Stomach smooth muscle (tissue), 2 donors: ENCODE measurements around the gene CHAC2.
A peak's percentile ranks its signal among the peaks of the same experiment; 100 is the strongest.

ENCODE experiments used
- H3K27ac ChIP-seq: one replicate; pipeline ENCODE4 v1.7.0; 2013; ENCODE audit warnings: mild to moderate bottlenecking, low read length, inconsistent platforms
- H3K27me3 ChIP-seq, 2 donors: one replicate each; pipeline ENCODE4 v1.7.0; 2013; ENCODE audit warnings: low read length in 2 of 2; ENCODE audit not compliant: insufficient read depth in 2 of 2, control insufficient read depth in 1 of 2
- H3K36me3 ChIP-seq, 2 donors: one replicate each; pipeline ENCODE4 v1.7.0; 2013; ENCODE audit warnings: low read length in 2 of 2; ENCODE audit not compliant: control insufficient read depth in 2 of 2, insufficient read depth in 2 of 2
- H3K4me1 ChIP-seq: one replicate; pipeline ENCODE4 v1.7.0; 2013; ENCODE audit warnings: low read length; ENCODE audit not compliant: control insufficient read depth, insufficient read depth
- H3K4me3 ChIP-seq, 2 donors: one replicate each; pipeline ENCODE4 v1.7.0; 2013; ENCODE audit warnings: low read length in 2 of 2
- H3K9ac ChIP-seq, 2 donors: one replicate each; pipeline ENCODE4 v1.7.0; 2013; ENCODE audit warnings: low read length in 2 of 2, mild to moderate bottlenecking in 1 of 2
- H3K9me3 ChIP-seq, 2 donors: one replicate each; pipeline ENCODE4 v1.7.0; 2013; ENCODE audit warnings: low read length in 2 of 2; ENCODE audit not compliant: control insufficient read depth in 2 of 2
- donor health status: healthy.
- donor health status: Pancreatic carcinoma.

CHAC2 gene

DNA sequence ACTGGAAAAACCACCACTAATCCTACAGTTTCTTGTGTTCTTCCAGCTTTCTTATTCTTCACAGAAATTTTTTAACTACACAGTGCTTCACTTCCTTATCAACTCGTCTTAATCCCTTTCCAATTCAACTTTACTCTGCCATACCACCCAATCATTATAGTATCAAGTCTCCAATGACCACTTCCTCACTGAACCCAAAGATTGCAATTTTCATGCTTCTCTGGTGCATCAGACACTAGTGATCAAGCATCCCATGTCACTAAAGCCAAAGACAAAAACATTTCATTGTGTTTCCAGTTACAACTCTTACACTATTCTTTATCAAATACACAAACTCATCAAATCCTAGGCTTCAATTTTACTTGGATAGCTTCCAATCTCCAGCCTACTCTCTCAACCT, 9.5 kb downstream of the CHAC2 start:
- H3K4me1 ChIP-seq: peaks cover 3% of the 10 kb centered on the region
- no peak overlapping the region for H3K9ac ChIP-seq
- no peak overlapping the region for H3K4me3 ChIP-seq

DNA sequence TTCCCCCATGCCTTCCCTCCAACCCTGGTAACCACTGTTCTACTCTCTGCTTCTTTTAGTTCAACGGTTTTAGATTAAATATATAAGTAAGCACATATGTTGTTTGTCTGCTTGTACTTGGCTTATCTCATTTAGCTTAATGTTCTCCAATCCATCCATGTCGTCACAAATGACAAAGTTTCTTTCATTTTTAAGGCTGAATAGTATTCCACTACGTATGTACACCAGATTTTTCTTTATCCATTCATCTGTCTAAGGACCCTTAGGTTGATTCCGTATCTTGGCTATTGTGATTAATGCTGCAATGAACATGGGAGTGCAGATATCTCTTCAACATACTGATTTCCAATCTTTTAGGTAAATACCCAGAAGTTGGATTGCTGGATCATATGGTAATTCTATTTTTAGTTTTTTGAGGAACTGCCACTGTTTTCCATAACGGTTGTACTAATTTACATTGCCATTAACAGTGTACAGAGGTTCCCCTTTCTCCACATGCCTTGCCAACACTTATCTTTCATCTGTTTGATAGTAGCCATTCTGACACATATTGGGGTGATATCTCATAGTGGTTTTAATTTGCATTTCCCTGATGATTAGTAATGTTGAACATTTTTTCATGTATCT, 11.0 kb downstream of the CHAC2 start:
- peaks cover 3% of the 10 kb centered on the region for H3K4me1 ChIP-seq
- no peaks in the 10 kb centered on the region for H3K27me3 ChIP-seq
- H3K9me3 ChIP-seq: no peaks in the 10 kb centered on the region
- H3K36me3 ChIP-seq: peaks cover 0 to 4% of the 10 kb centered on the region in 2 donors
- H3K4me3 ChIP-seq: no peak overlapping the region
- no peak overlapping the region for H3K9ac ChIP-seq
- no peak overlapping the region for H3K27ac ChIP-seq

More for the DNA sequence above, 9.5 kb downstream of the CHAC2 start:
- Histone ChIP-seq H3K27ac (no peak overlapping the region), H3K9me3 (no peaks in the 10 kb centered on the region), H3K36me3 (peaks cover 0 to 4% of the 10 kb centered on the region in 2 donors), H3K27me3 (no peaks in the 10 kb centered on the region)

DNA sequence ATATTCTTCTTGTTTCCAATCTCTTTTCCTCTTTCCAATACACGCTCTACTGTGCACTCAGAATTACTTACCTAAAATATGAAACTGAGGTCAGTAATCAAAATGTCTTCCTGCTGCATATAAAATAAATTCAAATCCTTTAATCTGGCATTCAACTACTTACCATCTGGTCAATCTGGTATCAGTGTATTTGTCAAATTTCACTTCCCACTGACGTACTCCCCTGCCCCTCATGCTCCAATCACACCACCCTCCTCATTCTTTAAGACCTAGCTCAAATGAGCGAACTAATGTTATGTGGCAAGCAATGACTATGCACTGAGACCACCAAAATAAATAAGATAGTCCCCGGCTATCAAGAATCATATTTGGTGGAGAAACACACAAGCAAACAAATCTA, 12.5 kb downstream of the CHAC2 start:
- H3K27me3 ChIP-seq: no peaks in the 10 kb centered on the region
- H3K9ac ChIP-seq: no peak overlapping the region
- no peaks in the 10 kb centered on the region for H3K9me3 ChIP-seq
- H3K27ac ChIP-seq: no peak overlapping the region
- peaks cover 0 to 4% of the 10 kb centered on the region in 2 donors for H3K36me3 ChIP-seq
- H3K4me1 ChIP-seq: peaks cover 6% of the 10 kb centered on the region
- no peak overlapping the region for H3K4me3 ChIP-seq

DNA sequence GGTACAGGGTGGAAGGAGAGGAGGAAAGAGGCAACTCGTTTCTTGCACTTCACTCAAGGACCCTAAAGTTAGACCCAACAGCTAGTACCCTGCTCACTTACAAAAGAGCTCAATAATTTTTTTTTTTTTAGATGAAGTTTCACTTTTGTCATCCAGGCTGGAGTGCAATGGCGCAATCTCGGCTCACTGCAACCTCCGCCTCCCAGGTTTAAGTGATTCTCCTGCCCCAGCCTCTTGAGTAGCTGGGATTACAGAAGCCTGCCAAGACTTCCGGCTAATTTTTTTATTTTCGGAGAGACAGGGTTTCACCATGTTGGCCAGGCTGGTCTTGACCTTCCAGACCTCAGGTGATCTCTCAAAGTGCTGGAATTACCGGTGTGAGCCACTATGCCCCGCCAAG, 15.1 kb downstream of the CHAC2 start:
- H3K36me3 ChIP-seq: peaks cover 0 to 4% of the 10 kb centered on the region in 2 donors
- H3K9me3 ChIP-seq: no peaks in the 10 kb centered on the region
- H3K9ac ChIP-seq: no peak overlapping the region
- no peak overlapping the region for H3K27ac ChIP-seq
- peaks cover 17% of the 10 kb centered on the region for H3K4me1 ChIP-seq
- H3K27me3 ChIP-seq: no peaks in the 10 kb centered on the region
- H3K4me3 ChIP-seq: no peak overlapping the region

DNA sequence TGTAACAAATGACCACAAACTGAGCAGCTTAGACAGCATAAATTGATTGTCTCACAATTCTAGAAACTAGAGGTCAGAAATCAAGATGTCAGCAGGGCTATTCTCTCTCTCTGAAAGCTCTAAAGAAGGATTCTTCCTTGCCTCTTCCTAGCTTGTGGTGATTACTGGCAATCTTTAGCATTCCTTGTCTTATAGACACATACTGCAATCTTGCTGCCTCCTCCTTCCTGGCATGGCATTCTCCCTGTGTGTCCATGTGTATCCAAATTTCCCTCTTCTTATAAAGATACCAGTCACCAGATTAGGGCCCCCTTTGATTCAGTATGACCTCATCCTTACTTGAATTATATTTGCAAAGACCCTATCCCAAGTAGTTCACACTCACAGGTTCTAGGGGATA, 16.8 kb downstream of the CHAC2 start:
- Histone ChIP-seq H3K27me3 (no peaks in the 10 kb centered on the region), H3K4me1 (peaks cover 25% of the 10 kb centered on the region), H3K4me3 (no peak overlapping the region), H3K27ac (no peak overlapping the region), H3K9me3 (no peaks in the 10 kb centered on the region), H3K36me3 (peaks cover 0 to 4% of the 10 kb centered on the region in 2 donors), H3K9ac (no peak overlapping the region)

DNA sequence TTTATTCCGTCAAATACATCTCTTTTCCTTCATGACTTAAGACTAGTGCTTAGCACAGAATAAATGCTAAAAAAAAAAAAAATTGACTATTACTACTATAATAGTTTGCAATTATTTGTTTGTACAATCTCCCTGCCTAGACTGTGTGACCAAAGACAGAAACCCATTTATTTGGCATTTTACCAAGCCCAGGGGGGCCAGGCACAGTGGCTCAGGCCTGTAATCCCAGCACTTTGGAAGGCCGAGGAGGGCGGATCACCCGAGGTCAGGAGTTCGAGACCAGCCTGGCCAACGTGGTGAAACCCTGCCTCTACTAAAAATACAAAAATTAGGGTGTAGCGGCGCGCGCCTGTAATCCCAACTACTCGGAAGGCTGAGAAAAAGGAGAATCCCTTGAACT, 17.8 kb downstream of the CHAC2 start:
- Histone ChIP-seq H3K36me3 (peaks cover 0 to 1% of the 10 kb centered on the region in 2 donors), H3K4me3 (peak overlapping the region; percentile 99), H3K4me1 (peaks cover 25% of the 10 kb centered on the region), H3K9me3 (no peaks in the 10 kb centered on the region), H3K27ac (no peak overlapping the region), H3K27me3 (no peaks in the 10 kb centered on the region), H3K9ac (peak overlapping the region in 1 of 2 donors; percentile 6)

DNA sequence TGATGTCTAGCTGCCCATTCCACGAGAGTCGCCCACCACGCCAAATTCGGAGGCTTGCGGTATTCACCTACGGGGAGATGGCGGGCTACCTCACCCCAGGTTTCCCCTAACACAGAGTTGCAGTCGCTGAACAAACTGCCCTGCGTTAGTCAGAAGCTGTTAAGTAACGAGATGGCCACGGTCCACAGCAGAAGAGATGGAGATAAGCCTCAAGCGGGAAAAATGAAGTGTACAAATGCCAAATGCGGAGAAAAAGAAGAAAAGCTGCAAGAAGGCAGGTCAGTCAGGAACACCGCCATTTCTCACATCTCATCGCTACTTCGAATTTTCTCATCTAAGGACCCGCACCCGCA, 18.7 kb downstream of the CHAC2 start:
- H3K9me3 ChIP-seq: no peaks in the 10 kb centered on the region
- peak overlapping the region; percentile 92 to 96 for H3K9ac ChIP-seq
- H3K36me3 ChIP-seq: no peaks in the 10 kb centered on the region
- H3K27ac ChIP-seq: peak overlapping the region; percentile 76
- no peaks in the 10 kb centered on the region for H3K27me3 ChIP-seq
- peak overlapping the region; percentile 99 for H3K4me3 ChIP-seq
- H3K4me1 ChIP-seq: peaks cover 23% of the 10 kb centered on the region

DNA sequence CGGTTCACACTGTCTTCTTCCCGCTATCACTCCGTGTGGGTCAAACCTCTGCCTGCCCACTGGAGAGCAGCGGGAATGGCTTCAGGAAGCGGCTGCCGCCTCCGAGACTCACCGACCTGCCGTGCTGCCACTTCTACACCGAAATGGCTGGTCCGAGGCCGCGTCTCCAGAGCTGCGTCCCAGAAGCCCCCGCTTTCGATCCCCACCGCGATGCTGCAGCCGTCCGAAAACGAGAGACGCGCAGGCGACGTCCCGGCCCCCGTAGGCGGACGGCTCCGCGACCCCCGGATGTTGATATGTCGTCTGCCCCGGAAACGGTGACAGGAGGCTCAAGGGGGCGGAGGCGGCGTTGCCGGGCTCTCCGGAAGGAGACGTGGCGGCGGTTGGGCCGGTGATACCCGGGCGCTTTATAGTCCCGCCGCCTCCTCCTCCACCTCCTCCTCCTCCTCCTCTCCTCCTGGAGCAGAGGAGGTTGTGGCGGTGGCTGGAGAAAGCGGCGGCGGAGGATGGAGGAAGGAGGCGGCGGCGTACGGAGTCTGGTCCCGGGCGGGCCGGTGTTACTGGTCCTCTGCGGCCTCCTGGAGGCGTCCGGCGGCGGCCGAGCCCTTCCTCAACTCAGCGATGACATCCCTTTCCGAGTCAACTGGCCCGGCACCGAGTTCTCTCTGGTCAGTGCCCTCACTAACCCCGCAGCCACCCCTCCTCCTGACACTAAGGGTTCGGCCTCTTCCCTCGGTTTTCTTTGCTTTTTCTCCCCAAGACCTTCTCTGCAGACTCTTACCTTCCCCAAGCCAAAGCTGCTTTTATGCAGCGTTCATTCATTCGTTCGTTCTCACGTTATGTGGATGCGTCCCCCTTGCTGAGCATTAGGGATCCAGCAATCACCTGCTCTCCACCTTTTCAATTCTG, 19.4 kb downstream of the CHAC2 start, which contains the start of the genes ASB3 and ERLEC1:
Gene ASB3, minus strand, starts transcription at position 249 of the 909 bp plus-strand sequence. CDS start 21,381 bp downstream, outside the sequence.
Gene ERLEC1, plus strand, starts transcription at position 340 of the 909 bp plus-strand sequence. Its CDS starts 167 bp downstream, at position 507.
- Histone ChIP-seq H3K4me1 (peaks cover 23% of the 10 kb centered on the region), H3K9ac (peak within 1 kb of the TSS; percentile 92 to 96), H3K36me3 (no peaks in the 10 kb centered on the region), H3K27me3 (no peaks in the 10 kb centered on the region), H3K4me3 (peak within 1 kb of the TSS; percentile 99), H3K9me3 (no peaks in the 10 kb centered on the region), H3K27ac (peak within 1 kb of the TSS; percentile 76)

DNA sequence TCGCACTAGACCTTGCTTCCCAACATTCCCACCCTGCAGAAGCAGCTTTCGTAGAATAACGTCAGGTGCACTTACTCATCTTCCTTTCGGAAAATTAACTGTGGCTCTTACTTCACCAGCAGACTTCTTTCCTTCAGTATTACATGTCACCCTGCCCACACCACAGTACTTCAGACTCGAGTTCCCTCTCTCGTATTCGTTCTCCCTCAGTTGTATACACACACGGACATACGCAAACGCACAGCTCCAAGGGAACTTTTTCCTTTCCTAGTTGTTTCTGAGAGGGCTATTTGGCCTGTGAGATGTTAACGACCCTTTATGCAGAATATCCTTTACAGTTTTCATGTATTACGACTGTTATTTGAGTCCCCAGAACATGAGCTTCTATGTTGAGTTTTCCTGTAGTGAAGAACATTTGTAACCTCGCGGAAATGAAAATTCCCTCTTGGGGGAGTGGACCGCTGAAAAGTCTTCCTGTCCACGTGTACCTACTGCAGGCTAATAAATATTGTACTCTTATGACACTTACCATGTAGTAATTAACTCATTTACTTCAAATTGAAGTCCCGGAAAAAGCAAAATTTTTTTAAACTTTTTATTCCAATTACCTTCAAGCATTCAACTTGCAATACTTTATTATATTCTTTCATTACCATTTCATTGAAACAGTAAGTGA, 20.1 kb downstream of the CHAC2 start:
- H3K9ac ChIP-seq: peak overlapping the region; percentile 92 to 96
- peak overlapping the region; percentile 99 for H3K4me3 ChIP-seq
- H3K27me3 ChIP-seq: no peaks in the 10 kb centered on the region
- peak overlapping the region; percentile 76 for H3K27ac ChIP-seq
- H3K36me3 ChIP-seq: no peaks in the 10 kb centered on the region
- no peaks in the 10 kb centered on the region for H3K9me3 ChIP-seq
- peaks cover 23% of the 10 kb centered on the region for H3K4me1 ChIP-seq

DNA sequence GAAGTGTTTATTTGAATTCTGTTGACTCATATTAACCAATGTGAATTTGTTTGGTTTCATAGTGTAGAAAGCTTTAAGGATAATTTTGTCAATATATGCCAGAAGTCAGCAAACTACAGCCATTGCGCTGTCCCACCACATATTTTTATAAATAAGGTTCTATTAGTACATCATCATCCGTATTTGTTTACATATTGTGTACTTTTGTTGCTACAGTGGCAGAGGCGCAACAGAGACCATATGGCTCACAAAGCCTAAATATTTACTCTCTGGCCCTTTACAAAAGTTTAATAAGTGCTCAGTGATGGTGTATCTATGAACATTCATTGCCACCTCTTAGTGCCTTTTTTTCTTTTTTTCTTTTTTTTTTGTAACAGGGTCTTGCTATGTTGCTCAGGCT, 25.7 kb downstream of the CHAC2 start:
- Histone ChIP-seq H3K9ac (no peak overlapping the region), H3K9me3 (no peaks in the 10 kb centered on the region)

More for the DNA sequence above, 25.7 kb downstream of the CHAC2 start:
- H3K4me1 ChIP-seq: peaks cover 2% of the 10 kb centered on the region
- H3K36me3 ChIP-seq: peaks cover 0 to 11% of the 10 kb centered on the region in 2 donors
- H3K27ac ChIP-seq: no peak overlapping the region
- no peaks in the 10 kb centered on the region for H3K27me3 ChIP-seq
- no peak overlapping the region for H3K4me3 ChIP-seq
